Measurements from ENCODE around the gene BTRC.
"Not testable (repeated sequence)": the region's sequence is repeated elsewhere in the genome, so short reads cannot be mapped to it uniquely, and the experiment has no call there.

DNA sequence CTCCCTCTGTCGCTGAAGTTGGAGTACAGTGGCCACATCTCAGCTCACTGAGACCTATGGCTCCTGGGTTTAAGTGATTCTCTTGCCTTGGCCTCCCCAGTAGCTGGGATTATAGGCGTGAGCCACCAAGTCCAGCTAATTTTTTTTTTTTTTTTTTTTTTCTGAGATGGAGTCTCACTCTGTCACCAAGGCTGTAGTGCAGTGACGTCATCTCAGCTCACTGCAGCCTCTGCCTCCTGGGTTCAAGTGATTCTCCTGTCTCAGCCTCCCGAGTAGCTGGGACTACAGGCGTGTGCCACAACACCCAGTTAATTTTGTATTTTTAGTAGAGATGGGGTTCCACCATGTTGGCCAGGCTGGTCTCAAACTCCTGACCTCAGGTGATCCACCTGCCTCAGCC, 19.7 kb upstream of the BTRC start:
- TF ChIP-seq EP300, POLR2A (IDR thresholded peaks at IDR 0.05): not testable (repeated sequence)
- TF ChIP-seq, protein P1, sequence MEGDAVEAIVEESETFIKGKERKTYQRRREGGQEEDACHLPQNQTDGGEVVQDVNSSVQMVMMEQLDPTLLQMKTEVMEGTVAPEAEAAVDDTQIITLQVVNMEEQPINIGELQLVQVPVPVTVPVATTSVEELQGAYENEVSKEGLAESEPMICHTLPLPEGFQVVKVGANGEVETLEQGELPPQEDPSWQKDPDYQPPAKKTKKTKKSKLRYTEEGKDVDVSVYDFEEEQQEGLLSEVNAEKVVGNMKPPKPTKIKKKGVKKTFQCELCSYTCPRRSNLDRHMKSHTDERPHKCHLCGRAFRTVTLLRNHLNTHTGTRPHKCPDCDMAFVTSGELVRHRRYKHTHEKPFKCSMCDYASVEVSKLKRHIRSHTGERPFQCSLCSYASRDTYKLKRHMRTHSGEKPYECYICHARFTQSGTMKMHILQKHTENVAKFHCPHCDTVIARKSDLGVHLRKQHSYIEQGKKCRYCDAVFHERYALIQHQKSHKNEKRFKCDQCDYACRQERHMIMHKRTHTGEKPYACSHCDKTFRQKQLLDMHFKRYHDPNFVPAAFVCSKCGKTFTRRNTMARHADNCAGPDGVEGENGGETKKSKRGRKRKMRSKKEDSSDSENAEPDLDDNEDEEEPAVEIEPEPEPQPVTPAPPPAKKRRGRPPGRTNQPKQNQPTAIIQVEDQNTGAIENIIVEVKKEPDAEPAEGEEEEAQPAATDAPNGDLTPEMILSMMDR (IDR thresholded peaks at IDR 0.05): not testable (repeated sequence)

All from stomach (tissue), 4 donors.